HepG2 (cell line): ENCODE data around the gene SIGLEC6. TPM values are rescaled to one million over a fixed set of nuclear protein-coding genes. Genes with fewer than 3 reads are reported as not detected.

Source experiments
- AHR ChIP-seq: IDR thresholded peaks from 2 replicates; pipeline ENCODE4 v1.6.1; 2018; ENCODE audit warnings: missing genetic modification reagents, missing compliant biosample characterization
- HNF4A ChIP-seq: sonication (generic); formaldehyde crosslinking; IDR thresholded peaks from 2 replicates; pipeline ENCODE4 v1.4.0; 2020; ENCODE audit warnings: missing genetic modification reagents
- IRF1 ChIP-seq: sonication (generic); formaldehyde crosslinking; IDR thresholded peaks from 2 replicates; pipeline ENCODE4 v1.4.0; 2020; ENCODE audit warnings: low read depth, mild to moderate bottlenecking, missing genetic modification reagents
- KIAA2018 ChIP-seq: sonication (generic); formaldehyde crosslinking; IDR thresholded peaks from 2 replicates; pipeline ENCODE4 v1.5.0; 2020; ENCODE audit warnings: mild to moderate bottlenecking, missing genetic modification reagents, borderline replicate concordance
- MAX ChIP-seq: IDR thresholded peaks from 2 replicates; pipeline ENCODE4 v1.6.1; 2012; ENCODE audit warnings: inconsistent platforms
- PAF1 ChIP-seq: IDR thresholded peaks from 2 replicates; pipeline ENCODE4 v1.6.1; 2016; ENCODE audit warnings: missing genetic modification reagents, missing compliant biosample characterization
- PAX8 ChIP-seq: sonication (generic); formaldehyde crosslinking; IDR thresholded peaks from 2 replicates; pipeline ENCODE4 v1.8.0; 2022; ENCODE audit warnings: mild to moderate bottlenecking, missing genetic modification reagents, borderline replicate concordance
- PBX2 ChIP-seq: IDR thresholded peaks from 2 replicates; pipeline ENCODE4 v1.6.1; 2016; ENCODE audit warnings: control low read depth
- SNAPC2 ChIP-seq: sonication (generic); formaldehyde crosslinking; IDR thresholded peaks from 2 replicates; pipeline ENCODE4 v1.8.1; 2022; ENCODE audit warnings: mild to moderate bottlenecking, missing genetic modification reagents
- STAT5B ChIP-seq: sonication (generic); formaldehyde crosslinking; IDR thresholded peaks from 2 replicates; pipeline ENCODE4 v1.4.0; 2020; ENCODE audit warnings: missing genetic modification reagents
- TIGD3 ChIP-seq: sonication (generic); formaldehyde crosslinking; IDR thresholded peaks from 2 replicates; pipeline ENCODE4 v1.5.1; 2020; ENCODE audit warnings: mild to moderate bottlenecking, missing genetic modification reagents, borderline replicate concordance
- ZBTB25 ChIP-seq: IDR thresholded peaks from 2 replicates; pipeline ENCODE4 v1.6.1; 2018; ENCODE audit warnings: missing genetic modification reagents
- ZNF30 ChIP-seq: sonication (generic); formaldehyde crosslinking; IDR thresholded peaks from 2 replicates; pipeline ENCODE4 v1.5.0; 2020; ENCODE audit warnings: mild to moderate bottlenecking, missing genetic modification reagents
- ZNF567 ChIP-seq: sonication (generic); formaldehyde crosslinking; IDR thresholded peaks from 2 replicates; pipeline ENCODE4 v1.8.1; 2023; ENCODE audit warnings: mild to moderate bottlenecking, missing genetic modification reagents, borderline replicate concordance
- ZNF589 ChIP-seq: sonication (generic); formaldehyde crosslinking; conservative IDR thresholded peaks from 2 replicates; pipeline ENCODE4 v1.8.0; 2022; ENCODE audit warnings: mild to moderate bottlenecking, moderate library complexity, missing genetic modification reagents
- ZNF674 ChIP-seq: sonication (generic); formaldehyde crosslinking; IDR thresholded peaks from 2 replicates; pipeline ENCODE4 v1.5.0; 2020; ENCODE audit warnings: low read depth, mild to moderate bottlenecking, missing genetic modification reagents
- polyA plus RNA-seq, 8 experiments: library from polyadenylated mRNA; depleted of rRNA in 3 of 8; stranded (reverse) in 7 of 8; unstranded in 1 of 8; fragments of >200 nt; fragmentation: Illumina TruSeq in 4 of 8; extraction: Trizol in 4 of 8; gene quantifications; 2 replicates each; pipeline versions ENCODE4 v1.2.1 to v1.2.3, GENCODE V29; 2011 to 2016; ENCODE audit warnings: low read depth in 4 of 8, missing spikeins in 1 of 8, mixed read lengths in 1 of 8; ENCODE audit not compliant: insufficient read depth in 1 of 8
- total RNA-seq, 5 experiments: library from RNA; depleted of rRNA; stranded (reverse); fragments of >200 nt; fragmentation: Illumina TruSeq; extraction: Trizol; gene quantifications; 2 replicates each; pipeline ENCODE4 v1.2.3, GENCODE V29; 2016; ENCODE audit warnings: low read depth in 1 of 5

SIGLEC6 gene
- total and polyA plus RNA-seq, 2 of the 13 experiments (the other 11 are each of a cell fraction or from before 2014, with no cell fraction given) = not detected

- TF ChIP-seq KIAA2018 (CRISPR knock-in tag) (no peak), PAX8 (CRISPR knock-in tag) (no peak), IRF1 (CRISPR knock-in tag) (no peak), ZNF567 (CRISPR knock-in tag) (no peak), PBX2 (no peak), MAX (no peak), TIGD3 (CRISPR knock-in tag) (no peak), SNAPC2 (CRISPR knock-in tag) (no peak), HNF4A (CRISPR knock-in tag) (no peak), PAF1 (CRISPR knock-in tag) (no peak), ZNF30 (CRISPR knock-in tag) (no peak), ZBTB25 (peak; percentile 47; the same call in 1 of the 2 replicates), AHR (CRISPR knock-in tag) (no peak), STAT5B (CRISPR knock-in tag) (no peak), ZNF589 (CRISPR knock-in tag) (no peak), ZNF674 (CRISPR knock-in tag) (no peak)
Observed at GRCh38 chr19:51480590-51480989, 50.9 kb downstream of the SIGLEC6 start (continued).
